PC-3 (cell line): ENCODE measurements around the gene APBA2. TPM values are rescaled to one million over a fixed set of nuclear protein-coding genes. Genes with fewer than 3 reads are reported as not detected.

Source experiments
- ATAC-seq: fragments of 200-7000 bp; cut with Tn5 transposase; 2 replicates; pipeline ENCODE4 v1.9.1; 2020; ENCODE audit warnings: mild to moderate bottlenecking, moderate library complexity
- BruUV-seq: library from RNA; stranded (reverse); fragments of 400-500 nt; replicated peaks from 2 replicates; lab custom pipeline; 2021; lab: Mats Ljungman, UMichigan
- CTCF ChIA-PET: fragments of 300-600 bp; sonication (Branson Sonifier 250); formaldehyde crosslinking; loops from one replicate; lab custom pipeline; 2022; ENCODE audit warnings: antibody characterized with exemption; lab: Charles Lee
- POLR2A ChIA-PET: fragments of 300-600 bp; sonication (Branson Sonifier 250); formaldehyde crosslinking; loops from one replicate; lab custom pipeline; 2022; ENCODE audit warnings: antibody characterized with exemption; ENCODE audit not compliant: unreplicated experiment; lab: Charles Lee
- DNase-seq: peaks from one replicate; pipeline ENCODE4 v3.0.0-alpha.2; 2015
- H2AFZ ChIP-seq: fragments of 300-600 bp; sonication (generic); 2 replicates; pipeline ENCODE4 v1.6.0; 2016; ENCODE audit warnings: antibody characterized with exemption, low read length
- H3F3A ChIP-seq: fragments of 300-600 bp; sonication (generic); one replicate; pipeline ENCODE4 v1.6.0; 2017; ENCODE audit warnings: antibody characterized with exemption, low read length, control low read depth, mild to moderate bottlenecking; ENCODE audit not compliant: unreplicated experiment
- H3K27ac ChIP-seq: fragments of 300-600 bp; sonication (generic); 2 replicates; pipeline ENCODE4 v1.5.1; 2016; ENCODE audit warnings: mild to moderate bottlenecking, low read length
- H3K27me3 ChIP-seq: fragments of 300-600 bp; sonication (generic); 2 replicates; pipeline ENCODE4 v1.6.1; 2016; ENCODE audit warnings: low read length, mixed read lengths
- H3K36me3 ChIP-seq: fragments of 300-600 bp; sonication (generic); 2 replicates; pipeline ENCODE4 v1.6.1; 2016; ENCODE audit warnings: low read depth, mixed run types, low read length, mixed read lengths
- H3K4me1 ChIP-seq: fragments of 300-600 bp; sonication (generic); 2 replicates; pipeline ENCODE4 v1.5.1; 2016; ENCODE audit warnings: low read length; ENCODE audit not compliant: insufficient read depth
- H3K4me2 ChIP-seq: fragments of 300-600 bp; sonication (generic); 2 replicates; pipeline ENCODE4 v1.6.0; 2016; ENCODE audit warnings: low read length
- H3K4me3 ChIP-seq: fragments of 300-600 bp; sonication (generic); 2 replicates; pipeline ENCODE4 v1.5.1; 2016; ENCODE audit warnings: mild to moderate bottlenecking, low read length, mixed read lengths
- H3K79me2 ChIP-seq: fragments of 300-600 bp; sonication (generic); 2 replicates; pipeline ENCODE4 v1.6.1; 2017; ENCODE audit warnings: low read length, mixed read lengths
- H3K9ac ChIP-seq: fragments of 300-600 bp; sonication (generic); 2 replicates; pipeline ENCODE4 v1.6.0; 2016; ENCODE audit warnings: mild to moderate bottlenecking, low read length
- H3K9me2 ChIP-seq: fragments of 300-600 bp; sonication (generic); replicated peaks from 2 replicates; pipeline ENCODE4 v1.6.1; 2016; ENCODE audit warnings: mixed run types, low read length, mixed read lengths
- H3K9me3 ChIP-seq: fragments of 300-600 bp; sonication (generic); 2 replicates; pipeline ENCODE4 v1.6.1; 2016; ENCODE audit warnings: low read length, mixed read lengths
- H4K20me1 ChIP-seq: fragments of 300-600 bp; sonication (generic); 2 replicates; pipeline ENCODE4 v1.6.1; 2016; ENCODE audit warnings: low read length, mixed read lengths
- EZH2 ChIP-seq: fragments of 300-600 bp; sonication (generic); IDR thresholded peaks from one replicate; pipeline ENCODE4 v1.6.1; 2017; ENCODE audit warnings: antibody characterized with exemption, mild to moderate bottlenecking, low read length; ENCODE audit not compliant: unreplicated experiment
- EZH2phosphoT487 ChIP-seq: fragments of 300-600 bp; sonication (generic); IDR thresholded peaks from 2 replicates; pipeline ENCODE4 v1.6.1; 2018; ENCODE audit warnings: mild to moderate bottlenecking, antibody characterized with exemption, low read length, borderline replicate concordance
- intact Hi-C: fragments of 100-400 bp; cut with micrococcal nuclease; formaldehyde crosslinking; loops from 2 replicates; pipeline ENCODE4 v1.9.0; 2023
- total RNA-seq: library from RNA; depleted of rRNA; stranded (reverse); fragments of >200 nt; gene quantifications from 2 replicates; pipeline ENCODE4 v1.2.3, GENCODE V29; 2014
- TF ChIP-seq, protein P1 (sequence below): fragments of 300-600 bp; sonication (generic); conservative IDR thresholded peaks from 2 replicates; pipeline ENCODE4 v1.5.1; 2017; ENCODE audit warnings: antibody characterized with exemption, low read depth, mild to moderate bottlenecking, low read length

Gene APBA2
- total RNA-seq, 1 experiment from 2014 or later = 61.7 TPM

DNA sequence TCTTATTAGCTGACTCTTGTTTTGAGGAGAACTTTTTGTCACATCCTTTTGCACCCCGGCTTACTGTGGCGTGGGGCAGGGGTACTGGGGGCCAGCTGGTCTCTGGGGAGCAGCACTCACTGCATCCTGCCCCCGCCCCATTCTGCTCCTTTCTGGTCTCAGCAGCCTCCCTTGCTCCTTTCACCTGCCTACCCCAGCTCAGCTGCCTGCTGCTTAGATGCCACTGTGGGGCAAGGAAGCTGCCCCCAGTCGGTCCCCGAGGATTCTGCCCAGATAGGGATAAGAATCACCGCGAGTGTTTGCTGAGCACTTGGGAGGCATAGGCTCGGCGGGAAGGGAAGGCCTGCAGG is 32.0 kb downstream of the APBA2 start:
- Histone ChIP-seq H3K4me3 (no peak overlapping the region), H3F3A (no peaks in the 10 kb centered on the region), H3K79me2 (peaks cover 6% of the 10 kb centered on the region; the same call in 1 of the 2 replicates), H3K27me3 (no peaks in the 10 kb centered on the region), H3K4me2 (no peak overlapping the region), H3K9ac (no peak overlapping the region), H3K4me1 (peaks cover 7% of the 10 kb centered on the region), H3K9me2 (no peaks in the 10 kb centered on the region), H3K36me3 (peaks cover 2% of the 10 kb centered on the region), H3K27ac (no peak overlapping the region), H4K20me1 (no peaks in the 10 kb centered on the region), H3K9me3 (no peaks in the 10 kb centered on the region), H2AFZ (no peak overlapping the region)
- no peak for ATAC-seq
- BruUV-seq = no TSS peak
- POLR2A ChIA-PET = no interaction called here
- DNase-seq = no peak
- intact Hi-C loops = no loop called here
- TF ChIP-seq, protein P1, sequence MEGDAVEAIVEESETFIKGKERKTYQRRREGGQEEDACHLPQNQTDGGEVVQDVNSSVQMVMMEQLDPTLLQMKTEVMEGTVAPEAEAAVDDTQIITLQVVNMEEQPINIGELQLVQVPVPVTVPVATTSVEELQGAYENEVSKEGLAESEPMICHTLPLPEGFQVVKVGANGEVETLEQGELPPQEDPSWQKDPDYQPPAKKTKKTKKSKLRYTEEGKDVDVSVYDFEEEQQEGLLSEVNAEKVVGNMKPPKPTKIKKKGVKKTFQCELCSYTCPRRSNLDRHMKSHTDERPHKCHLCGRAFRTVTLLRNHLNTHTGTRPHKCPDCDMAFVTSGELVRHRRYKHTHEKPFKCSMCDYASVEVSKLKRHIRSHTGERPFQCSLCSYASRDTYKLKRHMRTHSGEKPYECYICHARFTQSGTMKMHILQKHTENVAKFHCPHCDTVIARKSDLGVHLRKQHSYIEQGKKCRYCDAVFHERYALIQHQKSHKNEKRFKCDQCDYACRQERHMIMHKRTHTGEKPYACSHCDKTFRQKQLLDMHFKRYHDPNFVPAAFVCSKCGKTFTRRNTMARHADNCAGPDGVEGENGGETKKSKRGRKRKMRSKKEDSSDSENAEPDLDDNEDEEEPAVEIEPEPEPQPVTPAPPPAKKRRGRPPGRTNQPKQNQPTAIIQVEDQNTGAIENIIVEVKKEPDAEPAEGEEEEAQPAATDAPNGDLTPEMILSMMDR = no peak
- TF ChIP-seq EZH2phosphoT487 = no peak
- TF ChIP-seq EZH2 = no peak
- CTCF ChIA-PET = no interaction called here

DNA sequence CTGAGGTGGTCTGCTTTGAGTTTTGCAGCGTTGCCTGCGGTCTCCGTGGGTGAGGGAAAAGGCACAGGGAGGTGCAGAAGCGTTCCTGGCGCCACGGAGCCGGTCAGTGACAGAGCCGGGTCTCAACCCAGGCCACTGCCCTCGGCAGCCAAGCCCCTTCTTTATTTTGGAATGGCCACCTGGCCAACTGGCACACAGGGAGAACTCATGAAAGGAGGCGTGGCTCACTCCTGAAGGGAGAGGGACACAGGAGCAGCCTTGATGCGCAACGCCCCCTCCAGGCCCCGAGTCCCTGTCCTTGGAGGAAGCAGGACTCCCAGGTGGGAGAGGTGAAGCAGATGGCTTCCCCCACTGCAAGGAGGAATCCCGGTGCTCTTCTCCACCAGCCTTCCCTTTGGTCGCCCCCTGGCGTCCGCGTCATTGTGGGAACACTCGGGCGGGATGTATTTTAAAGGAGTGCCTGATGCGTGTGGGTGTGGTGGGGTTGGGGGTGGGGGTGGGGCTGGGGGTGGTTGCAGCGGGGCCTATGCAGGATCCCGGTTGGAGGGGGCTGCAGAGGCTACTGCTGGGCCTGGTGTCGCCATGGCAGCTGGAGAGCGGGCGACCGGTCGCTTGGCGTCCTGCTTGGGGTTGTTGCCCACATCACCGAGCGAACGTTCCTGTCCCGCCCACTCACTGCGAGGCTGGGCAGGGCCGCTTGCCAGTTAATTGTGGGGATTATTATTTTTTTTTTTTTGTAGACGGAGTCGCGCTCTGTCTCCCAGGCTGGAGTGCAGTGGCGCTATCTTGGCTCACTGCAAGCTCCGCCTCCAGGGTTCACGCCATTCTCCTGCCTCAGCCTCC is 32.6 kb downstream of the APBA2 start:
- Histone ChIP-seq H3K9me2 (no peaks in the 10 kb centered on the region), H3K4me2 (no peak overlapping the region), H3K9me3 (no peaks in the 10 kb centered on the region), H2AFZ (no peak overlapping the region), H4K20me1 (no peaks in the 10 kb centered on the region), H3K36me3 (peaks cover 4% of the 10 kb centered on the region), H3K9ac (no peak overlapping the region), H3K4me3 (no peak overlapping the region), H3K4me1 (peaks cover 7% of the 10 kb centered on the region), H3K27ac (no peak overlapping the region), H3K79me2 (peaks cover 6% of the 10 kb centered on the region; the same call in 1 of the 2 replicates), H3K27me3 (no peaks in the 10 kb centered on the region), H3F3A (no peaks in the 10 kb centered on the region)
- intact Hi-C loops = no loop called here
- CTCF ChIA-PET = no interaction called here
- POLR2A ChIA-PET = no interaction called here
- no peak for DNase-seq
- no TSS peak for BruUV-seq
- TF ChIP-seq EZH2phosphoT487 (no peak), EZH2 (no peak)
- TF ChIP-seq, protein P1 = no peak
- ATAC-seq = no peak

DNA sequence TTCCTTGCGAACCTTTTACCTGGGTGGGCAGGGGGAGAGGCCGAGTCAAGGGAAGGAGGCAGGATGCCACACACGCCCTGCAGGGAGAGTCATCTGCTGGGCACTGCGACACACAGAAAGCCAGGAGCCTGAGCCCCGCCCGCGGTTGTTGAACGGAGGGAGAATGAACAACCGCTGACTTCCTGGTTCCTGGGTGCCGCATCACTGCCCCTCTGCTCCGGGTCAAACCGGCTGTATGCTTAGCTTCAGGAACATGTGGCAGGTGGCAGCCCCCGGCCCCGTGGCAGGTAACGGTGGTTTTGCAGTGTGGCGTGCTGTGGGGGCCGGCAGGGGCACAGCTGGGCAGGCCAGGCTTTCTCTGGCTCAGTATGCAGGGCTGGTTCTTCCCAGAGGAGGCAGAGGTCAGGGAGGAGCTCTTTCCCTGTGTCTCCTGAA is 33.4 kb downstream of the APBA2 start:
- Histone ChIP-seq H3K27me3 (no peaks in the 10 kb centered on the region), H3F3A (no peaks in the 10 kb centered on the region), H3K4me1 (peaks cover 7% of the 10 kb centered on the region), H3K9me2 (no peaks in the 10 kb centered on the region), H2AFZ (0 out of 2 replicates have a peak overlapping the region, but pooled peaks have one; percentile 26), H3K9me3 (no peaks in the 10 kb centered on the region), H4K20me1 (no peaks in the 10 kb centered on the region), H3K4me2 (peak overlapping the region; percentile 3; the same call in 1 of the 2 replicates), H3K27ac (no peak overlapping the region), H3K79me2 (peaks cover 6% of the 10 kb centered on the region; the same call in 1 of the 2 replicates), H3K36me3 (peaks cover 4% of the 10 kb centered on the region), H3K9ac (no peak overlapping the region), H3K4me3 (no peak overlapping the region)
- DNase-seq = peak; percentile 43
- TF ChIP-seq EZH2 (no peak), EZH2phosphoT487 (no peak)
- TF ChIP-seq, protein P1 = no peak
- intact Hi-C loops = no loop called here
- ATAC-seq = peak; percentile 82
- ChIA-PET CTCF (no interaction called here), POLR2A (no interaction called here)
- no TSS peak for BruUV-seq
